Spleen (tissue), 11 donors: ENCODE data around the gene OAT. TPM values are rescaled to one million over a fixed set of nuclear protein-coding genes. Genes with fewer than 3 reads are reported as not detected.

ENCODE experiments used
- DNase-seq: peaks from one replicate; pipeline ENCODE4 v3.0.0-alpha.2; 2020
- H3K27ac ChIP-seq, 8 donors: fragments of 200-600 bp; sonication (generic) in 7 of 8; 1 replicate in 4 of 8; 2 replicates in 4 of 8; pipeline versions ENCODE4 v1.5.0 to v1.8.0; 2016 to 2021; ENCODE audit warnings: inconsistent platforms in 4 of 8, mild to moderate bottlenecking in 4 of 8, moderate library complexity in 1 of 8
- H3K27me3 ChIP-seq, 7 donors: fragments of 200-600 bp; sonication (generic) in 6 of 7; replicated peaks in 1 of 7; 1 replicate in 4 of 7; 2 replicates in 3 of 7; pipeline versions ENCODE4 v1.5.0 to v1.8.0; 2016 to 2021; ENCODE audit warnings: inconsistent platforms in 3 of 7, mild to moderate bottlenecking in 1 of 7
- H3K36me3 ChIP-seq, 6 donors: fragments of 200-600 bp; sonication (generic) in 5 of 6; 1 replicate in 4 of 6; 2 replicates in 2 of 6; pipeline versions ENCODE4 v1.5.0 to v1.8.0; 2016 to 2021; ENCODE audit warnings: inconsistent platforms in 2 of 6
- H3K4me1 ChIP-seq, 6 donors: fragments of 200-600 bp; sonication (generic) in 5 of 6; 1 replicate in 3 of 6; 2 replicates in 3 of 6; pipeline versions ENCODE4 v1.5.0 to v1.8.0; 2016 to 2021; ENCODE audit warnings: inconsistent platforms in 3 of 6
- H3K4me3 ChIP-seq, 8 donors: fragments of 200-600 bp; sonication (generic) in 7 of 8; 1 replicate in 4 of 8; 2 replicates in 4 of 8; pipeline versions ENCODE4 v1.5.0 to v1.8.0; 2016 to 2021; ENCODE audit warnings: inconsistent platforms in 4 of 8, mild to moderate bottlenecking in 4 of 8, moderate library complexity in 2 of 8
- H3K9me3 ChIP-seq, 8 donors: fragments of 200-600 bp; sonication (generic) in 7 of 8; 1 replicate in 4 of 8; 2 replicates in 4 of 8; pipeline versions ENCODE4 v1.5.0 to v1.8.0; 2016 to 2021; ENCODE audit warnings: inconsistent platforms in 4 of 8
- CTCF ChIP-seq, 11 experiments: fragments of 200-600 bp in 7 of 11; fragments of 450-650 bp in 4 of 11; sonication (generic) in 4 of 11; IDR thresholded peaks in 8 of 11; conservative IDR thresholded peaks in 3 of 11; 1 replicate in 7 of 11; 2 replicates in 4 of 11; pipeline versions ENCODE4 v1.4.0 to v1.8.0; 2016 to 2021; ENCODE audit warnings: antibody characterized with exemption in 11 of 11, inconsistent platforms in 4 of 11, mild to moderate bottlenecking in 1 of 11
- POLR2A ChIP-seq, 3 donors: fragments of 450-650 bp; IDR thresholded peaks; one replicate each; pipeline ENCODE4 v1.5.1; 2017; ENCODE audit warnings: antibody characterized with exemption in 3 of 3, mild to moderate bottlenecking in 1 of 3
- POLR2AphosphoS5 ChIP-seq, 3 donors: sonication (generic); formaldehyde crosslinking; IDR thresholded peaks; one replicate each; pipeline ENCODE4 v1.5.1; 2017; ENCODE audit warnings: antibody characterized with exemption in 3 of 3
- WGBS, 5 donors: extraction: QIAGEN DNeasy Blood & Tissue Kit in 3 of 5; methylation state at CpG; one replicate each; pipeline versions ENCODE4 v1.1.5 to v1.1.7; 2013 to 2018; 5-methylcytosine and 5-hydroxymethylcytosine counted together
- intact Hi-C: fragments of 100-400 bp; cut with DNase I; formaldehyde crosslinking; loops from one replicate; pipeline ENCODE4 v1.15.0; 2023; ENCODE audit warnings: low total_unique reads
- polyA plus RNA-seq, 3 donors: library from polyadenylated mRNA; stranded (reverse); fragments of 200-250 nt; gene quantifications; one replicate each; pipeline ENCODE4 v1.2.1, GENCODE V29; 2013
- total RNA-seq, 7 donors: library from RNA; depleted of rRNA in 3 of 7; stranded (reverse); fragments of >200 nt in 3 of 7; fragmentation: NEBNext Ultra II Directional in 4 of 7; extraction: Animal tissue kit (Norgen Biotek cat#: 25700) in 4 of 7; gene quantifications; one replicate each; pipeline versions ENCODE4 v1.1.0 to v1.2.1, GENCODE V29; 2016 to 2021
- donor health status: healthy with polysubstance abuse.
- donor health status: DM: no; HTN: no; CAD: no; lungs with moderate emphysema.
- donor health status: DM: no; HTN: no; CAD: no.
- donor health status: Bipolar disorder and iron deficiency.
- donor health status: healthy.
- donor health status: DM: no; HTN: no; CAD: no.
- donor health status: DM: yes; HTN: yes; CAD: no.

OAT gene
- total and polyA plus RNA-seq, 10 donors, result 22.1 to 63.0 (median 47.0) TPM

- 92 to 99% (median 97%) methylated on average over 4 of the region's 4 CpGs for WGBS, 5 donors
- no peak for DNase-seq
- Histone ChIP-seq H3K27ac (no peak overlapping the region), H3K9me3 (no peaks in the 10 kb centered on the region), H3K4me1 (peaks cover 0 to 16% (median 12%) of the 10 kb centered on the region in 6 donors), H3K4me3 (no peak overlapping the region), H3K36me3 (no peaks in the 10 kb centered on the region), H3K27me3 (peaks cover 0 to 38% (median 9%) of the 10 kb centered on the region in 7 donors)
- TF ChIP-seq CTCF (IDR thresholded peaks at IDR 0.05 in 8 of 11, conservative IDR thresholded peaks at IDR 0.05 in 3 of 11) (no peak), POLR2A (IDR thresholded peaks at IDR 0.05) (no peak), POLR2AphosphoS5 (IDR thresholded peaks at IDR 0.05) (no peak)
- intact Hi-C loops, result no loop called here
Measured at GRCh38 chr10:124458473-124458872, 39.8 kb upstream of the OAT start.

GRCh38 chr10:124455441-124455840, 36.7 kb upstream of the OAT start:
- H3K4me3 ChIP-seq, result no peak overlapping the region
- intact Hi-C loops, result no loop called here
- H3K27me3 ChIP-seq, result peaks cover 0 to 68% (median 27%) of the 10 kb centered on the region in 7 donors
- 66 to 80% (median 74%) methylated on average over 7 of the region's 7 CpGs for WGBS, 5 donors
- no peak overlapping the region for H3K27ac ChIP-seq
- H3K4me1 ChIP-seq, result peaks cover 0 to 6% (median 2%) of the 10 kb centered on the region in 6 donors
- H3K9me3 ChIP-seq, result no peaks in the 10 kb centered on the region
- no peak for DNase-seq
- H3K36me3 ChIP-seq, result no peaks in the 10 kb centered on the region
- TF ChIP-seq POLR2A (IDR thresholded peaks at IDR 0.05) (no peak), POLR2AphosphoS5 (IDR thresholded peaks at IDR 0.05) (no peak), CTCF (IDR thresholded peaks at IDR 0.05 in 8 of 11, conservative IDR thresholded peaks at IDR 0.05 in 3 of 11) (no peak)

GRCh38 chr10:124453960-124454610, 35.4 kb upstream of the OAT start:
- TF ChIP-seq POLR2AphosphoS5 (IDR thresholded peaks at IDR 0.05) (no peak), CTCF (IDR thresholded peaks at IDR 0.05 in 8 of 11, conservative IDR thresholded peaks at IDR 0.05 in 3 of 11) (no peak)
- no peaks in the 10 kb centered on the region for H3K9me3 ChIP-seq
- no peak for DNase-seq
- H3K36me3 ChIP-seq, result no peaks in the 10 kb centered on the region
- H3K4me3 ChIP-seq, result no peak overlapping the region
- H3K27me3 ChIP-seq, result peaks cover 0 to 81% (median 40%) of the 10 kb centered on the region in 7 donors
- WGBS, 5 donors, result 26 to 32% (median 27%) methylated on average over 8 of the region's 8 CpGs
- intact Hi-C loops, result no loop called here
- H3K4me1 ChIP-seq, result peaks cover 6 to 20% (median 15%) of the 10 kb centered on the region in 6 donors
- no peak overlapping the region for H3K27ac ChIP-seq

- no peak overlapping the region for H3K27ac ChIP-seq
- WGBS, 5 donors, result 14 to 26% (median 21%) methylated on average over 6 of the region's 6 CpGs
- no peak for DNase-seq
- no peak for TF ChIP-seq POLR2AphosphoS5 (IDR thresholded peaks at IDR 0.05)
- TF ChIP-seq POLR2A (IDR thresholded peaks at IDR 0.05), result no peak
- TF ChIP-seq CTCF (IDR thresholded peaks at IDR 0.05 in 8 of 11, conservative IDR thresholded peaks at IDR 0.05 in 3 of 11), result no peak
- no peaks in the 10 kb centered on the region for H3K9me3 ChIP-seq
- peaks cover 0 to 100% (median 67%) of the 10 kb centered on the region in 7 donors for H3K27me3 ChIP-seq
- H3K36me3 ChIP-seq, result no peaks in the 10 kb centered on the region
- no peak overlapping the region for H3K4me3 ChIP-seq
- H3K4me1 ChIP-seq, result peaks cover 22 to 43% (median 37%) of the 10 kb centered on the region in 6 donors
- intact Hi-C loops, result no loop called here
Measured at GRCh38 chr10:124451276-124451675, 32.6 kb upstream of the OAT start.
